ENCODE measurements around the gene ASB9.

DNA sequence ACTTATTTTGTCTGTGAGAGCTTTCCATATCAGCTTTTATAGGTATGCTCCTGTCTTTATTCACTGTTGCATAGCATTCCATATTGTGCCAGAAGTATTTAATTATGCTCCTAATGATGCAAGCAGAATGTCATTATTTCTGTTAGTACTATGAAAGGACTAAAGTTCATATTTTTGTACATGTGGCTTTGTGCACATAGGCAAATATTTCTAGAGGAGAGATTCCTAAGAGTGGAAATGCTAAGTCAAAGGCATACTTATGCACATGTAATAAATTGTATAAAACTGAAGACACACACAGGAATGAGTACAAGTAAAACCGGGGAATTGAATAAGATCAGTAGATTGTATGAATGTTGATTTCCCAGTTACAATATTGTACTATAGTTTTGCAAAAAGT lies 1.9 kb upstream of the ASB9 start:
- TF ChIP-seq CTCF (conservative IDR thresholded peaks at IDR 0.05; ENCODE audit: low read length), result no peak
- TF ChIP-seq EZH2phosphoT487 (IDR thresholded peaks at IDR 0.05; ENCODE audit: borderline replicate concordance, low read depth, low read length), result no peak
